HCT116 (cell line): Measurements from ENCODE around the gene MBD5.

Source experiments
- EZH2 ChIP-seq: fragments of 200-600 bp; sonication (generic); IDR thresholded peaks from 2 replicates; pipeline ENCODE4 v1.6.1; 2017; ENCODE audit warnings: antibody characterized with exemption, mixed run types
- POLR2A ChIP-seq: IDR thresholded peaks from 2 replicates; pipeline ENCODE4 v1.7.0; 2011; ENCODE audit warnings: borderline replicate concordance; ENCODE audit not compliant: insufficient read depth, insufficient read length; ENCODE audit errors: extremely low read depth
- RAD21 ChIP-seq: IDR thresholded peaks from 2 replicates; pipeline ENCODE4 v1.6.1; 2012; ENCODE audit warnings: low read depth, mild to moderate bottlenecking
- SIN3A ChIP-seq: IDR thresholded peaks from 2 replicates; pipeline ENCODE4 v1.6.1; 2012; ENCODE audit warnings: low read depth
- SP1 ChIP-seq: IDR thresholded peaks from 2 replicates; pipeline ENCODE4 v1.6.1; 2012; ENCODE audit warnings: low read depth
- TF ChIP-seq, protein P1 (sequence below): IDR thresholded peaks from 2 replicates; pipeline ENCODE4 v1.6.1; 2012; ENCODE audit warnings: low read depth
- TF ChIP-seq, protein P2 (sequence below), 3 experiments: fragments of 200-600 bp in 1 of 3; sonication (generic) in 1 of 3; IDR thresholded peaks in 2 of 3; conservative IDR thresholded peaks in 1 of 3; 2 replicates each; pipeline ENCODE4 v1.5.1; 2012 to 2017; ENCODE audit warnings: low read depth in 2 of 3, low read length in 2 of 3, antibody characterized with exemption in 1 of 3, borderline replicate concordance in 1 of 3, control low read depth in 1 of 3, mild to moderate bottlenecking in 1 of 3, mixed read lengths in 1 of 3, mixed run types in 1 of 3, moderate library complexity in 1 of 3; ENCODE audit not compliant: insufficient read depth in 1 of 3
- TF ChIP-seq, protein P3 (sequence below): IDR thresholded peaks from 2 replicates; pipeline ENCODE4 v1.6.1; 2011; ENCODE audit warnings: mild to moderate bottlenecking, low read length, moderate library complexity; ENCODE audit not compliant: insufficient replicate concordance; ENCODE audit errors: extremely low read depth

DNA sequence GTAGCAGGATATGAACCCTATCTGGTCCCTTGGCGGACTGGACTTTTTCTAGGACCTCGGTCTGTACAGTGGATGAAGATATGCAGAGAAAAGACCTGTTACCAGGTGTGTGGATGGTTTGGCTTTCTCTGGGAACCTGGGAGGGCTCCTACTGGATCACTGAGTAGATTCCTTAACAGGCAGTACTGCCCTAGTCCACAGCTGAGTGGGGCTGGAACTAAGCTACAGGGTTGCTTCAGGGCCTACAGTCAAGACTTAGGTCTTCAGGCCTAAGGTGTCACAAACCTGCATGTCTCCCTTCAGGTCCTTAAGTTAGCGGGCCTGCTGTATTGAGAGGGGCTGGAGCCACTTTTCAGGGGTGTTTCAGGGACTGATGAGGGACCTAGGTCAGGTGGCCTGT is 43.2 kb upstream of the MBD5 start:
- TF ChIP-seq, protein P1, sequence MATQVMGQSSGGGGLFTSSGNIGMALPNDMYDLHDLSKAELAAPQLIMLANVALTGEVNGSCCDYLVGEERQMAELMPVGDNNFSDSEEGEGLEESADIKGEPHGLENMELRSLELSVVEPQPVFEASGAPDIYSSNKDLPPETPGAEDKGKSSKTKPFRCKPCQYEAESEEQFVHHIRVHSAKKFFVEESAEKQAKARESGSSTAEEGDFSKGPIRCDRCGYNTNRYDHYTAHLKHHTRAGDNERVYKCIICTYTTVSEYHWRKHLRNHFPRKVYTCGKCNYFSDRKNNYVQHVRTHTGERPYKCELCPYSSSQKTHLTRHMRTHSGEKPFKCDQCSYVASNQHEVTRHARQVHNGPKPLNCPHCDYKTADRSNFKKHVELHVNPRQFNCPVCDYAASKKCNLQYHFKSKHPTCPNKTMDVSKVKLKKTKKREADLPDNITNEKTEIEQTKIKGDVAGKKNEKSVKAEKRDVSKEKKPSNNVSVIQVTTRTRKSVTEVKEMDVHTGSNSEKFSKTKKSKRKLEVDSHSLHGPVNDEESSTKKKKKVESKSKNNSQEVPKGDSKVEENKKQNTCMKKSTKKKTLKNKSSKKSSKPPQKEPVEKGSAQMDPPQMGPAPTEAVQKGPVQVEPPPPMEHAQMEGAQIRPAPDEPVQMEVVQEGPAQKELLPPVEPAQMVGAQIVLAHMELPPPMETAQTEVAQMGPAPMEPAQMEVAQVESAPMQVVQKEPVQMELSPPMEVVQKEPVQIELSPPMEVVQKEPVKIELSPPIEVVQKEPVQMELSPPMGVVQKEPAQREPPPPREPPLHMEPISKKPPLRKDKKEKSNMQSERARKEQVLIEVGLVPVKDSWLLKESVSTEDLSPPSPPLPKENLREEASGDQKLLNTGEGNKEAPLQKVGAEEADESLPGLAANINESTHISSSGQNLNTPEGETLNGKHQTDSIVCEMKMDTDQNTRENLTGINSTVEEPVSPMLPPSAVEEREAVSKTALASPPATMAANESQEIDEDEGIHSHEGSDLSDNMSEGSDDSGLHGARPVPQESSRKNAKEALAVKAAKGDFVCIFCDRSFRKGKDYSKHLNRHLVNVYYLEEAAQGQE, result no peak
- TF ChIP-seq SIN3A, result no peak
- TF ChIP-seq EZH2, result no peak
- TF ChIP-seq SP1, result no peak
- TF ChIP-seq, protein P2, sequence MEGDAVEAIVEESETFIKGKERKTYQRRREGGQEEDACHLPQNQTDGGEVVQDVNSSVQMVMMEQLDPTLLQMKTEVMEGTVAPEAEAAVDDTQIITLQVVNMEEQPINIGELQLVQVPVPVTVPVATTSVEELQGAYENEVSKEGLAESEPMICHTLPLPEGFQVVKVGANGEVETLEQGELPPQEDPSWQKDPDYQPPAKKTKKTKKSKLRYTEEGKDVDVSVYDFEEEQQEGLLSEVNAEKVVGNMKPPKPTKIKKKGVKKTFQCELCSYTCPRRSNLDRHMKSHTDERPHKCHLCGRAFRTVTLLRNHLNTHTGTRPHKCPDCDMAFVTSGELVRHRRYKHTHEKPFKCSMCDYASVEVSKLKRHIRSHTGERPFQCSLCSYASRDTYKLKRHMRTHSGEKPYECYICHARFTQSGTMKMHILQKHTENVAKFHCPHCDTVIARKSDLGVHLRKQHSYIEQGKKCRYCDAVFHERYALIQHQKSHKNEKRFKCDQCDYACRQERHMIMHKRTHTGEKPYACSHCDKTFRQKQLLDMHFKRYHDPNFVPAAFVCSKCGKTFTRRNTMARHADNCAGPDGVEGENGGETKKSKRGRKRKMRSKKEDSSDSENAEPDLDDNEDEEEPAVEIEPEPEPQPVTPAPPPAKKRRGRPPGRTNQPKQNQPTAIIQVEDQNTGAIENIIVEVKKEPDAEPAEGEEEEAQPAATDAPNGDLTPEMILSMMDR (IDR thresholded peaks at IDR 0.05 in 2 of 3, conservative IDR thresholded peaks at IDR 0.05 in 1 of 3; ENCODE audit: borderline replicate concordance in 1 of 3, insufficient read depth in 1 of 3, low read depth in 2 of 3, low read length in 2 of 3), result no peak
- no peak for TF ChIP-seq POLR2A
- TF ChIP-seq, protein P3, sequence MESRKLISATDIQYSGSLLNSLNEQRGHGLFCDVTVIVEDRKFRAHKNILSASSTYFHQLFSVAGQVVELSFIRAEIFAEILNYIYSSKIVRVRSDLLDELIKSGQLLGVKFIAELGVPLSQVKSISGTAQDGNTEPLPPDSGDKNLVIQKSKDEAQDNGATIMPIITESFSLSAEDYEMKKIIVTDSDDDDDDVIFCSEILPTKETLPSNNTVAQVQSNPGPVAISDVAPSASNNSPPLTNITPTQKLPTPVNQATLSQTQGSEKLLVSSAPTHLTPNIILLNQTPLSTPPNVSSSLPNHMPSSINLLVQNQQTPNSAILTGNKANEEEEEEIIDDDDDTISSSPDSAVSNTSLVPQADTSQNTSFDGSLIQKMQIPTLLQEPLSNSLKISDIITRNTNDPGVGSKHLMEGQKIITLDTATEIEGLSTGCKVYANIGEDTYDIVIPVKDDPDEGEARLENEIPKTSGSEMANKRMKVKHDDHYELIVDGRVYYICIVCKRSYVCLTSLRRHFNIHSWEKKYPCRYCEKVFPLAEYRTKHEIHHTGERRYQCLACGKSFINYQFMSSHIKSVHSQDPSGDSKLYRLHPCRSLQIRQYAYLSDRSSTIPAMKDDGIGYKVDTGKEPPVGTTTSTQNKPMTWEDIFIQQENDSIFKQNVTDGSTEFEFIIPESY, result no peak
- TF ChIP-seq RAD21, result no peak
